Hepatocyte (in vitro differentiated cells): ENCODE results near the gene FBXO42.

ENCODE experiments used
- EZH2 ChIP-seq: fragments of 200-600 bp; sonication (generic); IDR thresholded peaks from 2 replicates; pipeline ENCODE4 v1.6.1; 2016; ENCODE audit warnings: antibody characterized with exemption, mild to moderate bottlenecking, borderline replicate concordance
- TF ChIP-seq, protein P1 (sequence below): fragments of 200-600 bp; sonication (generic); IDR thresholded peaks from 2 replicates; pipeline ENCODE4 v1.5.1; 2016; ENCODE audit warnings: antibody characterized with exemption, mild to moderate bottlenecking; ENCODE audit not compliant: poor library complexity

DNA sequence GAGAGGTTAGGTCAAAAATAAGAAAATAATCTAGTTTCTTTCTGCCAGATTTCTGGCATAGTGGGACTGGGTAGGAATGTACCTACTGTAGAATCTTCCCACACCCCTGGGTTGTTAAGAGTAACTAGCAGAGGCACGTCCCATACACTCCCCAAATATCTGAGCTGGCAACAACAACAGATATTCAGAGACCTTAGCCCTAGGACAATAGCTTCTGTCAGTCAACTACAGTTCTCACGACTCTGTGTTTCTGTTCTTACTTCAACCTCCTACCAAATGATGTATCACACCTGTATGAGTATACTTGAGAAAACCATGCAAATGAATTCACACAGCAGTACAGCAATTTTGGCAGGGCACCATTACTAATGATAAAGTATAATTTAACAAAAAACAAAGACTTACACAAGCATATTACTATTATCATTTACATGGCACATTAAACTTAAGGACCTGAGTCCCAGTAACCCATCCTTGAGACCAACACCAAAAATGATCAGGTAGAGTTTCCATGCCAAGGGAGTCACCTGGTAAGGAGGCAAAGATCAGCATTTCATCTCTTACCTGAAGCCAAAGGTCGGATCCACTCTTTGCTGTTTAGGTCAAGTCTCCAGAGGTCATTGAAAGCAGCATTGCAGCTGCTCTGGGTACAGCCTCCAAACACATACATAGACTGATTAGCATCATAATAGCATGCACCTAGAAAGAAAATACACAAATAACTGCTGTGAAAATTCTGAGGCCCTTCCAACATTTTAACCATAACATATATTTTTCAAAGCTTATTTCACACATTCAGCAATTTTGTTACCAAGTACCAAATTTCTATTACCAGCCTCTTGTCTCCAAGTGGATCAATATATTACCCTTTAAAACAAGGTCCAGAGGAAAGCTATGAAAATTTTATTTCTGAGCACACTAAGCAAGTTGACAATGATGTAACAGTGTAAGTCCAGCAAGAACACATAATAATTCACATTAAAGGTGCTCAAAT lies 57.8 kb downstream of the FBXO42 start:
- TF ChIP-seq, protein P1, sequence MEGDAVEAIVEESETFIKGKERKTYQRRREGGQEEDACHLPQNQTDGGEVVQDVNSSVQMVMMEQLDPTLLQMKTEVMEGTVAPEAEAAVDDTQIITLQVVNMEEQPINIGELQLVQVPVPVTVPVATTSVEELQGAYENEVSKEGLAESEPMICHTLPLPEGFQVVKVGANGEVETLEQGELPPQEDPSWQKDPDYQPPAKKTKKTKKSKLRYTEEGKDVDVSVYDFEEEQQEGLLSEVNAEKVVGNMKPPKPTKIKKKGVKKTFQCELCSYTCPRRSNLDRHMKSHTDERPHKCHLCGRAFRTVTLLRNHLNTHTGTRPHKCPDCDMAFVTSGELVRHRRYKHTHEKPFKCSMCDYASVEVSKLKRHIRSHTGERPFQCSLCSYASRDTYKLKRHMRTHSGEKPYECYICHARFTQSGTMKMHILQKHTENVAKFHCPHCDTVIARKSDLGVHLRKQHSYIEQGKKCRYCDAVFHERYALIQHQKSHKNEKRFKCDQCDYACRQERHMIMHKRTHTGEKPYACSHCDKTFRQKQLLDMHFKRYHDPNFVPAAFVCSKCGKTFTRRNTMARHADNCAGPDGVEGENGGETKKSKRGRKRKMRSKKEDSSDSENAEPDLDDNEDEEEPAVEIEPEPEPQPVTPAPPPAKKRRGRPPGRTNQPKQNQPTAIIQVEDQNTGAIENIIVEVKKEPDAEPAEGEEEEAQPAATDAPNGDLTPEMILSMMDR: no peak
- TF ChIP-seq EZH2: no peak
